Measurements from ENCODE around the gene DOCK2. TPM values are rescaled to one million over a fixed set of nuclear protein-coding genes. Genes with fewer than 3 reads are reported as not detected.

DOCK2 gene
- total RNA-seq, 1 donor from 2014 or later, result 0.77 TPM

DNA sequence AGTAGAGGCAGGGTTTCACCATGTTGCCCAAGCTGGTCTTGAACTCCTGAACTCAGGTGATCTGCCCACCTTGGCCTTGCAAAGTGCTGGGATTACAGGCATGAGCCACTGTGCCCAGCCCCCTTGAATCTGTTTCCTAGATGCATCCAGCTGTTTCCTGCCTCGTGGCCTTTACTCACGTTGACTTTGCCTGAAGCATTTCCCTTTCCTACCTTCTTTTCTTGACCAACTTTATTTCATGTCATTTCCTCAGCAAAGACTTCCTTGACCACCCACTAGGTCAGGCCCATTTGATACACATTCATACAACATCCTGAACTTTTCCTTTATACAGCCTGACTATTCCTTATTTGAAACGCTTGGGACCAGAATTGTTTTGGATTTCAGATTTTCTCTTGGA lies 51.0 kb downstream of the DOCK2 start:
- Mint-ChIP-seq H3K36me3 (ENCODE audit: low read depth) (no peaks in the 10 kb centered on the region), H3K4me1 (peaks cover 3% of the 10 kb centered on the region), H3K27me3 (ENCODE audit: low read depth) (no peaks in the 10 kb centered on the region), H3K27ac (ENCODE audit: unreplicated experiment) (no peak overlapping the region), H3K9me3 (no peaks in the 10 kb centered on the region), H3K4me3 (no peak overlapping the region)
- DNase-seq (ENCODE audit: low read depth, low spot score), result no peak
- TF ChIP-seq, protein P1, sequence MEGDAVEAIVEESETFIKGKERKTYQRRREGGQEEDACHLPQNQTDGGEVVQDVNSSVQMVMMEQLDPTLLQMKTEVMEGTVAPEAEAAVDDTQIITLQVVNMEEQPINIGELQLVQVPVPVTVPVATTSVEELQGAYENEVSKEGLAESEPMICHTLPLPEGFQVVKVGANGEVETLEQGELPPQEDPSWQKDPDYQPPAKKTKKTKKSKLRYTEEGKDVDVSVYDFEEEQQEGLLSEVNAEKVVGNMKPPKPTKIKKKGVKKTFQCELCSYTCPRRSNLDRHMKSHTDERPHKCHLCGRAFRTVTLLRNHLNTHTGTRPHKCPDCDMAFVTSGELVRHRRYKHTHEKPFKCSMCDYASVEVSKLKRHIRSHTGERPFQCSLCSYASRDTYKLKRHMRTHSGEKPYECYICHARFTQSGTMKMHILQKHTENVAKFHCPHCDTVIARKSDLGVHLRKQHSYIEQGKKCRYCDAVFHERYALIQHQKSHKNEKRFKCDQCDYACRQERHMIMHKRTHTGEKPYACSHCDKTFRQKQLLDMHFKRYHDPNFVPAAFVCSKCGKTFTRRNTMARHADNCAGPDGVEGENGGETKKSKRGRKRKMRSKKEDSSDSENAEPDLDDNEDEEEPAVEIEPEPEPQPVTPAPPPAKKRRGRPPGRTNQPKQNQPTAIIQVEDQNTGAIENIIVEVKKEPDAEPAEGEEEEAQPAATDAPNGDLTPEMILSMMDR (conservative IDR thresholded peaks at IDR 0.05), result no peak

DNA sequence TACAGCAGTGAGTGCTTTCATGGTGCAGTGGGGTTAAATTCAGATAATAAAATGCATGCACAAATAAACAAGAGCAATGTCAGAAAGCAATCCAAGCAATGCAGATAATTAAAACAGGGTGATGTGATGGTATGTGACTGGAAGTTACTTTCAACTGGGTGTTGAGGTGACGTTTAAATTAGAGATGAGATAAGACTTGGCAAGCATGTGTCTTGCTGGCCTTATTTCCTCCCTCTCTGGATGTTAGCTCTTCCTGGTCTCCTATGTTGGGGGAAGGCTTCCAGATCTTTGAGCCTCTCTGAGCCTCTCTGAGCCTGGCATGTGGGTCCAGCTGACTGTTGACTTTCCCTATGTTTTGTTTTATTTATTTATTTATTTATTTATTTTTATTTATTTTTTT lies 54.4 kb downstream of the DOCK2 start:
- Mint-ChIP-seq H3K4me1 (peaks cover 4% of the 10 kb centered on the region), H3K36me3 (ENCODE audit: low read depth) (no peaks in the 10 kb centered on the region), H3K27ac (ENCODE audit: unreplicated experiment) (no peak overlapping the region), H3K4me3 (no peak overlapping the region), H3K9me3 (no peaks in the 10 kb centered on the region), H3K27me3 (ENCODE audit: low read depth) (no peaks in the 10 kb centered on the region)
- TF ChIP-seq, protein P1 (conservative IDR thresholded peaks at IDR 0.05), result no peak
- DNase-seq (ENCODE audit: low read depth, low spot score), result no peak

DNA sequence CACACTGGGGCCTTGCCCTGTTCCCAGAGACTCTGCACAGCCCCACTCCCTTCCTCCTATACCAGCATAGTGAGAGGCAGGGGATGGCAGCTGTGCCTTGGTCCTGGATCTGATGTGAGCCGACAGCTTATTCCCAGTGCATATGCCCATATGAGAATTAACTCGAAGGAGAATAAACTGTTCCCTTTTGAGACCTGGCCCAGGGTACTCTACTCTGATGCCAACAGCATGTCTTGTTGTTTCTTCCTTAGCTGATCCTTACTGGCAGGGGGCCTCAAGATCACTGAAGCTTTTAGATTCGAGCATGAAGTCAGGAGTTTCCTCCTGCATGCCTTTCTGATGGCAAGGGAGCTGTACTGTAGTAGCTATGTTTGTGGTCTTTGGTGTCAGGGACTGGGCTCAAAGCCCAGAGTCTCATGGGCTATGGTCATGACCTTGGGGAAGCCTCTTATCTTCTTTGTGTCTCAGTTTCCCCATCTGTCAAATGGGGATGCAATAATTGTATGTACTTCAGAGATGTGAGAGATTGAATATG lies 57.1 kb downstream of the DOCK2 start:
- H3K27me3 Mint-ChIP-seq (ENCODE audit: low read depth), result no peaks in the 10 kb centered on the region
- DNase-seq (ENCODE audit: low read depth, low spot score), result no peak
- TF ChIP-seq, protein P1 (conservative IDR thresholded peaks at IDR 0.05), result no peak
- H3K36me3 Mint-ChIP-seq (ENCODE audit: low read depth), result no peaks in the 10 kb centered on the region
- peaks cover 8% of the 10 kb centered on the region for H3K4me1 Mint-ChIP-seq
- no peak overlapping the region for H3K27ac Mint-ChIP-seq (ENCODE audit: unreplicated experiment)
- H3K4me3 Mint-ChIP-seq, result no peak overlapping the region
- H3K9me3 Mint-ChIP-seq, result no peaks in the 10 kb centered on the region

DNA sequence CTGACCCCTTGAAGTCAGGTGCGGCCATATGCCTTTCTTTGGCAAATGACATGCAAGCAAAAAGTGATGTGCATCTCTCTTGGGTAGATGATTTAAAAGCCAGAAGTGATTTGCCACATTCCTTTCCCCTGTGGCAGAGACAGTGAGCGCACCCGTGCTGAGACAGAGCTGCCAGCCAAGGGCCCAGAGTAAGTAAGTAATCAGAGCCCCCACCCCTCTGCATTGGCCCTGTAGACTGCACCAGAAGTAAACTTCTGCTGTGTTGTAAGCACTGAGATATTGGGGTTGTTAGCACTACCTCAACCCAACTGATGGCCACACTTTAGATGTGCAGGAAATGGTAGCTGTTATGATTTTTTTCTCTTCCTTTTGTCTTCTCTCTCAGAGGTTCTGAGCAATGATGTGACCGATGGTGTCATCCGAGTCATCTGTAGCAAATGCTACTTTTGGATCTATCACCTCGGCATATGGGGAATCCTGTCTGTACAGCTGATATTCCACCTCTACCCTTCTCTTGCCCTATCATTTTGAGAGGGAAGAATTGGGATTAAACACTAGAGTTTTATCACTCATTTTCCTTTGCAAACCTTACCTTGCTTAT lies 58.0 kb downstream of the DOCK2 start:
- peaks cover 8% of the 10 kb centered on the region for H3K4me1 Mint-ChIP-seq
- no peak overlapping the region for H3K27ac Mint-ChIP-seq (ENCODE audit: unreplicated experiment)
- TF ChIP-seq, protein P1 (conservative IDR thresholded peaks at IDR 0.05), result no peak
- no peaks in the 10 kb centered on the region for H3K9me3 Mint-ChIP-seq
- no peak overlapping the region for H3K4me3 Mint-ChIP-seq
- no peaks in the 10 kb centered on the region for H3K36me3 Mint-ChIP-seq (ENCODE audit: low read depth)
- no peaks in the 10 kb centered on the region for H3K27me3 Mint-ChIP-seq (ENCODE audit: low read depth)
- no peak for DNase-seq (ENCODE audit: low read depth, low spot score)

DNA sequence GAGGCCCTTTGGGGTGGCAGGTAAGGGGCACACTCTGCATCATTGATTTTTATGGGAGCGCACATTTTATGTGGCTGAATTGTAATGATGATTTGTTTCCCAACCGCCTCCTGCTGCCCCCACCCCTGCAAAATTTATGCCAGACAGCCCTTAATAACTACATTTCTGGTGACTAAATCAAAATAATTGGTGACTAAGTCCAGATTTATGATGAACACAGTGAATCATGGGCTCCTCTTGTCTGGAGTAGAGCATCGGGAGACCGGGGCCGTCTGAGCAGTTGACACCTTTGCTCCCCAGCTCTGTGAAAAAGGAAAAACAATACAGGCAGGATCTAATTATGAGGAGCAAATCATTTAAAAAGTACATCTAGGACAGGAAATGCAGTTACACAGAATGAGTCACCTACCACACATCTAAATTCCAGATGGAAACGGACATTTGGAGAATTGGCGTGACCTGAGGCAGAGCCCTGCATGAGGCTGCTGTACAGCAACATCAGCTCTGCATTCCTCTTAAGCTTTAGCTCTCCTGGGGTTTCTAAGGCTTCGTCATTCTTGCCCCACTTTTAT lies 58.9 kb downstream of the DOCK2 start:
- TF ChIP-seq, protein P1 (conservative IDR thresholded peaks at IDR 0.05), result no peak
- Mint-ChIP-seq H3K4me1 (peaks cover 8% of the 10 kb centered on the region), H3K4me3 (no peak overlapping the region), H3K27ac (ENCODE audit: unreplicated experiment) (peak overlapping the region; percentile 27), H3K9me3 (no peaks in the 10 kb centered on the region), H3K36me3 (ENCODE audit: low read depth) (no peaks in the 10 kb centered on the region), H3K27me3 (ENCODE audit: low read depth) (no peaks in the 10 kb centered on the region)
- DNase-seq (ENCODE audit: low read depth, low spot score), result no peak
